NCI-H345 (cell line): ENCODE results near the gene IMMT.

Experiments
- DNase-seq: peaks from one replicate; lab custom pipeline; 2025; lab: John Stamatoyannopoulos, UW

Gene IMMT

GRCh38 chr2:86143307-86143706 is 52.0 kb downstream of the IMMT start:
- DNase-seq: no peak

- DNase-seq: no peak
Measured at GRCh38 chr2:86142436-86143257, 52.6 kb downstream of the IMMT start.

GRCh38 chr2:86140969-86141392 is 54.3 kb downstream of the IMMT start:
- no peak for DNase-seq

GRCh38 chr2:86139981-86140380 is 55.3 kb downstream of the IMMT start:
- DNase-seq: no peak

GRCh38 chr2:86138736-86139625 is 56.3 kb downstream of the IMMT start:
- DNase-seq: no peak

GRCh38 chr2:86136141-86136540 is 59.1 kb downstream of the IMMT start:
- no peak for DNase-seq

- no peak for DNase-seq
Measured at GRCh38 chr2:86135653-86136052, 59.6 kb downstream of the IMMT start.

GRCh38 chr2:86134709-86135108 is 60.6 kb downstream of the IMMT start:
- DNase-seq: no peak

- no peak for DNase-seq
Measured at GRCh38 chr2:86124683-86125082, 70.6 kb downstream of the IMMT start.

GRCh38 chr2:86123328-86123925 is 71.8 kb downstream of the IMMT start:
- DNase-seq: no peak

GRCh38 chr2:86118130-86118529 is 77.1 kb downstream of the IMMT start:
- DNase-seq: no peak

GRCh38 chr2:86107031-86107430 is 88.2 kb downstream of the IMMT start:
- DNase-seq: no peak

- DNase-seq: peak; percentile 96
Measured at GRCh38 chr2:86105969-86106945, 89.0 kb downstream of the IMMT start, which contains the start of gene PTCD3. Gene PTCD3, plus strand, starts transcription at chr2:86106235. Its CDS starts 13 bp downstream, at chr2:86106248.

GRCh38 chr2:86105252-86105968 is 89.9 kb downstream of the IMMT start, which contains the start of gene POLR1A:
Gene POLR1A, minus strand, starts transcription at chr2:86105886. Its CDS starts 110 bp downstream, at chr2:86105776.
- DNase-seq: peak; percentile 92

GRCh38 chr2:86102157-86102556 is 93.1 kb downstream of the IMMT start:
- DNase-seq: no peak

GRCh38 chr2:86097913-86098312 is 97.3 kb downstream of the IMMT start:
- DNase-seq: no peak

- no peak for DNase-seq
Measured at GRCh38 chr2:86097114-86097896, 98.0 kb downstream of the IMMT start.

GRCh38 chr2:86094229-86094628 is 101.0 kb downstream of the IMMT start:
- no peak for DNase-seq
